ENCODE results near the gene PRSS12. TPM values are rescaled to one million over a fixed set of nuclear protein-coding genes. Genes with fewer than 3 reads are reported as not detected.

PRSS12 gene
- total and polyA plus RNA-seq, 2 experiments from 2014 or later: 5.5 to 12.9 TPM

DNA sequence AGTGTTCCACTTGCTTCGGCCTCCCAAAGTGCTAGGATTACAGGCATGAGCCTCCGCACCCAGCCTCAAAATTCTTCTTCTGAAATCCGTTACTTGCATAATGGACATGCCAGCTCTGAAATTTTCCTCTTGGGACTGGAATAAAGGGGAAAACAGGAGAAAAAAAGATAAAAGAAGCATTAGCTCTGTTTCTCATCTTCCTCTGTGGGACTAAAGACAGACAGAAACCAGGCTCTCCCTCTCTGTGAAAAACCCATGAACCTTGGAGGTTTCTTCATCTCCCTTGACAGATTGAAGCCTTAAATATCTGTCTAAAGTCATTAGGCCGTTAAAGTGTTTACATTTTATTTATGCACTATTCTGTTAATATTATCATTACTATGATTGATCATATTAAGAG is 19.4 kb upstream of the PRSS12 start (continued):
- TF ChIP-seq REST (IDR thresholded peaks at IDR 0.05; ENCODE audit: unreplicated experiment): no peak
- no peak for TF ChIP-seq EZH2phosphoT487 (IDR thresholded peaks at IDR 0.05; ENCODE audit: unreplicated experiment)
- TF ChIP-seq NANOG (IDR thresholded peaks at IDR 0.05; ENCODE audit: borderline replicate concordance): no peak
- TF ChIP-seq CTCF (conservative IDR thresholded peaks at IDR 0.05; ENCODE audit: low read depth in 2 of 2): no peak
- no peak for TF ChIP-seq JUNB (IDR thresholded peaks at IDR 0.05; ENCODE audit: unreplicated experiment)
- no peak for TF ChIP-seq CREB1 (CRISPR knock-in tag; IDR thresholded peaks at IDR 0.05; ENCODE audit: low read depth)
- no peak for TF ChIP-seq STAT1 (IDR thresholded peaks at IDR 0.05; ENCODE audit: unreplicated experiment)

DNA sequence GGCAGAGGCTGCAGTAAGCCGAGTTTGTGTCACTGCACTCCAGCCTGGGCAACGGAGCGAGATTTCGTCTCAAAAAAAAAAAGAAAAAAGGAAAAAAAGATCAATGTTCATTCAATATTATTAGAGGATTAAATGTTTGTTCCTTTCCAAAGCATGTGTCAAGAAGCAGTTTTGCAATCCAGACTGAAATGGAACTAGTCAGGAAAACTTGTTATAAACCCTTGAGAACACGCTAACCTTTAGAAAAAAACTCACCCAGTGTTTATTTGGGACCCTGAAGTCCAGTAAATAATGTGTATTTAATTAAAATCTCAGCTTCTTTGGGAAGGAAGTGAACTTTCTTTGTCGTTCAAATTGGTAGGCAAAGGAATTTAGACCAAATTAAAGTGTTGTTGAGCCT is 16.4 kb upstream of the PRSS12 start:
- Histone ChIP-seq H4K20me1 (replicated peaks; ENCODE audit: insufficient read depth) (no peaks in the 10 kb centered on the region), H3K4me1 (ENCODE audit: insufficient read depth) (0 out of 2 replicates have a peak, but pooled peaks cover 1% of the 10 kb centered on the region), H3K27me3 (ENCODE audit: insufficient read depth) (no peaks in the 10 kb centered on the region), H3K27ac (ENCODE audit: low read depth) (no peak overlapping the region), H3K9me2 (ENCODE audit: insufficient read depth) (0 out of 2 replicates have a peak, but pooled peaks cover 7% of the 10 kb centered on the region), H2AFZ (peak overlapping the region; percentile 57; the same call in 1 of the 2 replicates), H3K36me3 (ENCODE audit: insufficient read depth) (no peaks in the 10 kb centered on the region), H3K4me3 (no peak overlapping the region), H3F3A (replicated peaks; ENCODE audit: low read depth) (no peaks in the 10 kb centered on the region), H3K79me2 (replicated peaks; ENCODE audit: insufficient read depth) (no peaks in the 10 kb centered on the region), H3K4me2 (no peak overlapping the region)
- H3K4me3 Mint-ChIP-seq: no peak overlapping the region
- H3K4me1 Mint-ChIP-seq: peaks cover 2% of the 10 kb centered on the region; the same call in 1 of the 3 replicates
- no peak for ATAC-seq
- DNase-seq (ENCODE audit: low spot score): no peak
- peaks cover 2% of the 10 kb centered on the region for H3K27me3 Mint-ChIP-seq (ENCODE audit: insufficient read depth, low read depth, poor library complexity)
- H3K27ac Mint-ChIP-seq: no peak overlapping the region
- TF ChIP-seq STAT1 (IDR thresholded peaks at IDR 0.05; ENCODE audit: unreplicated experiment) (no peak), JUNB (IDR thresholded peaks at IDR 0.05; ENCODE audit: unreplicated experiment) (no peak), CREB1 (CRISPR knock-in tag; IDR thresholded peaks at IDR 0.05; ENCODE audit: low read depth) (no peak), EZH2phosphoT487 (IDR thresholded peaks at IDR 0.05; ENCODE audit: unreplicated experiment) (no peak), REST (IDR thresholded peaks at IDR 0.05; ENCODE audit: unreplicated experiment) (no peak), CTCF (conservative IDR thresholded peaks at IDR 0.05; ENCODE audit: low read depth in 2 of 2) (no peak)
- TF ChIP-seq, protein P1, sequence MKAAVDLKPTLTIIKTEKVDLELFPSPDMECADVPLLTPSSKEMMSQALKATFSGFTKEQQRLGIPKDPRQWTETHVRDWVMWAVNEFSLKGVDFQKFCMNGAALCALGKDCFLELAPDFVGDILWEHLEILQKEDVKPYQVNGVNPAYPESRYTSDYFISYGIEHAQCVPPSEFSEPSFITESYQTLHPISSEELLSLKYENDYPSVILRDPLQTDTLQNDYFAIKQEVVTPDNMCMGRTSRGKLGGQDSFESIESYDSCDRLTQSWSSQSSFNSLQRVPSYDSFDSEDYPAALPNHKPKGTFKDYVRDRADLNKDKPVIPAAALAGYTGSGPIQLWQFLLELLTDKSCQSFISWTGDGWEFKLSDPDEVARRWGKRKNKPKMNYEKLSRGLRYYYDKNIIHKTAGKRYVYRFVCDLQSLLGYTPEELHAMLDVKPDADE (IDR thresholded peaks at IDR 0.05): no peak
- H3K36me3 Mint-ChIP-seq (ENCODE audit: low read depth): no peaks in the 10 kb centered on the region
- H3K9me3 Mint-ChIP-seq: no peaks in the 10 kb centered on the region

Data from GM23338 (cell line).